ENCODE data around the gene ROR1. TPM values are rescaled to one million over a fixed set of nuclear protein-coding genes. Genes with fewer than 3 reads are reported as not detected.

Gene ROR1
- total and polyA plus RNA-seq, 2 of the 13 experiments (the other 11 are each of a cell fraction or from before 2014, with no cell fraction given): 0.58 to 2.3 TPM

GRCh38 chr1:63787875-63788274 lies 14.1 kb downstream of the ROR1 start (continued):
- no peak for TF ChIP-seq SIX4 (CRISPR knock-in tag; IDR thresholded peaks at IDR 0.05)
- no peak for TF ChIP-seq ZNF367 (CRISPR knock-in tag; IDR thresholded peaks at IDR 0.05; ENCODE audit: borderline replicate concordance)
- TF ChIP-seq ZBTB3 (CRISPR knock-in tag; IDR thresholded peaks at IDR 0.05; ENCODE audit: borderline replicate concordance, low read depth): no peak
- TF ChIP-seq ATF7 (IDR thresholded peaks at IDR 0.05): no peak
- TF ChIP-seq ATF7 (CRISPR knock-in tag; IDR thresholded peaks at IDR 0.05): no peak
- no peak for TF ChIP-seq MAX (IDR thresholded peaks at IDR 0.05)

- Histone ChIP-seq H3K36me3 (replicated peaks in 1 of 2; ENCODE audit: control insufficient read depth in 1 of 2, insufficient read depth in 2 of 2, low read length in 2 of 2) (no peaks in the 10 kb centered on the region), H3K27ac (ENCODE audit: extremely low read length, insufficient read depth, low read length) (no peak overlapping the region), H3K4me2 (ENCODE audit: low read depth, low read length) (no peak overlapping the region), H3K9ac (ENCODE audit: insufficient read depth, low read depth, low read length) (no peak overlapping the region), H2AFZ (ENCODE audit: low read length) (no peak overlapping the region), H3K9me3 (ENCODE audit: low read length) (no peaks in the 10 kb centered on the region), H3K79me2 (ENCODE audit: insufficient read depth, low read length) (no peaks in the 10 kb centered on the region), H3K4me1 (ENCODE audit: insufficient read depth, low read length) (no peaks in the 10 kb centered on the region), H3K27me3 (ENCODE audit: control insufficient read depth in 1 of 2, insufficient read depth in 2 of 2, low read length in 2 of 2) (no peaks in the 10 kb centered on the region), H4K20me1 (ENCODE audit: insufficient read depth, low read length) (no peaks in the 10 kb centered on the region), H3K4me3 (replicated peaks in 1 of 3; ENCODE audit: insufficient read depth in 1 of 3, low read depth in 2 of 3, low read length in 3 of 3) (no peak overlapping the region)
- 79% methylated on average over 4 of the region's 4 CpGs for WGBS (ENCODE audit: low lambda C conversion rate)
- intact Hi-C loops (cut with micrococcal nuclease; ENCODE audit: unreplicated experiment): no loop called here
- BruUV-seq (replicated peaks): no TSS peak
- ATAC-seq (no peak), DNase-seq (ENCODE audit: low spot score) (no peak), FAIRE-seq (no peak)
- ChIA-PET CTCF (ENCODE audit: low intra/inter-chr PET ratio, low total read pairs) (no interaction called here), POLR2A (no interaction called here)
- in situ Hi-C loops (cut with HindIII; ENCODE audit: extremely low pct_ligation_motif_present, low pct_unique_long_range_greater_than_20kb): no loop called here
- TF ChIP-seq KDM5B (CRISPR knock-in tag; IDR thresholded peaks at IDR 0.05; ENCODE audit: borderline replicate concordance) (no peak), TSC22D2 (CRISPR knock-in tag; IDR thresholded peaks at IDR 0.05; ENCODE audit: borderline replicate concordance) (no peak), SYNCRIP (IDR thresholded peaks at IDR 0.05; ENCODE audit: insufficient read depth, low read depth, low read length) (no peak), NONO (IDR thresholded peaks at IDR 0.05) (no peak), NONO (CRISPR knock-in tag; conservative IDR thresholded peaks at IDR 0.05) (no peak)
These were observed 16.2 kb downstream of the ROR1 start for GRCh38 chr1:63789856-63790605.

Measured in HepG2 (cell line).